Left cardiac atrium (tissue), 4 donors: ENCODE results near the gene RAD51B. TPM values are rescaled to one million over a fixed set of nuclear protein-coding genes. Genes with fewer than 3 reads are reported as not detected.
"Not testable (repeated sequence)": the region's sequence is repeated elsewhere in the genome, so short reads cannot be mapped to it uniquely, and the experiment has no call there.

Experiments used
- ATAC-seq, 2 donors: fragments of 200-7000 bp; cut with Tn5 transposase; one replicate each; pipeline ENCODE4 v1.9.1; 2020; ENCODE audit warnings: mild to moderate bottlenecking in 2 of 2, moderate library complexity in 2 of 2
- DNase-seq: peaks from one replicate; pipeline ENCODE4 v3.0.0-alpha.2; 2020
- intact Hi-C, 2 donors: fragments of 100-400 bp; cut with DNase I; formaldehyde crosslinking; loops; one replicate each; pipeline versions ENCODE4 v1.14.1 to v1.15.1; 2022 to 2023
- total RNA-seq, 2 donors: library from RNA; stranded (reverse); fragmentation: NEBNext Ultra II Directional; extraction: Animal tissue kit (Norgen Biotek cat#: 25700); gene quantifications; one replicate each; pipeline ENCODE4 v1.2.1, GENCODE V29; 2021
- donor health status: DM: no; HTN: yes; CAD: no.
- donor health status: DM: no; HTN: yes; CAD: no; lungs with severe emphysema.
- donor health status: DM: yes; HTN: yes; CAD: no.
- donor health status: Dilated cardiomyopathy.

RAD51B gene
- total RNA-seq, 2 donors from 2014 or later: 4.4 to 6.6 TPM

DNA sequence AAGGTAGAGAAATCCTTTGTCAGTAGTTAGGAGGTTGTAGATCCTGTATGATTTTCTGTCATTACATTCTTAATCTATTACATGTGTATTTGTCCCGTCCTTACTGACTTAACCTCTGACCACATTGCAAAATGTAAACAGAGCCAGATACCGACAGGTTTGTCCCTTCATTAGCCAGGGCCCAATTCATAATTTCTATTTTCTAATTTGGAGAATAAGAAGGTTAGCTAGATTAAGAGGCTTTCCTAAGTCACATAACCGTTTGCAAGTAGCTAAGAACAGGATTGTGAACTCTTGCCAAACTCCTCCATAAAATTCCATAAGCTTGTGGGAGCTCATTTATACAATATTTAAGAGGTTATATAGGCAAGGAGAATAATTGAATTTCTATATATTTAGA lies 352.6 kb downstream of the RAD51B start:
- intact Hi-C loops: no loop called here
- ATAC-seq (no peak), DNase-seq (no peak)

DNA sequence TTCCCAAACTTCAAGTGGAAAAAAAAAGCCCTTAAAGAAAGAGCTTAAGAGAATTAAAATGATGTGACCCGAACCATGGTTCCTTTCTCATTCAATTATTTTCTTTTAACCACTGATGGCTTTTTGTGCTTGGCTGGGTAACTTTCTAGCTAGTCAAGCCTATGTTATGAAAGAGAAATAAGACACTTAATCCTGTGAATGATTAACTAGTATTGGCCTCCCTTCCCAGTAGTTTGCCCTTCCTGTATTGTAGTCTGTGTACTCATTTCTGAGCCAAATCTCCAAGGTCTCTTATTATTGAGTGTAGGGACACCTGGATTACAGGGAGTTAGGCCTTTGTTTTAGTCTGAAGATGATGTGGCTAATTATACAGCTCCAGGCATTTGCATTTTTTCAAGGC lies 353.0 kb downstream of the RAD51B start:
- ATAC-seq (no peak), DNase-seq (no peak)
- intact Hi-C loops: no loop called here

DNA sequence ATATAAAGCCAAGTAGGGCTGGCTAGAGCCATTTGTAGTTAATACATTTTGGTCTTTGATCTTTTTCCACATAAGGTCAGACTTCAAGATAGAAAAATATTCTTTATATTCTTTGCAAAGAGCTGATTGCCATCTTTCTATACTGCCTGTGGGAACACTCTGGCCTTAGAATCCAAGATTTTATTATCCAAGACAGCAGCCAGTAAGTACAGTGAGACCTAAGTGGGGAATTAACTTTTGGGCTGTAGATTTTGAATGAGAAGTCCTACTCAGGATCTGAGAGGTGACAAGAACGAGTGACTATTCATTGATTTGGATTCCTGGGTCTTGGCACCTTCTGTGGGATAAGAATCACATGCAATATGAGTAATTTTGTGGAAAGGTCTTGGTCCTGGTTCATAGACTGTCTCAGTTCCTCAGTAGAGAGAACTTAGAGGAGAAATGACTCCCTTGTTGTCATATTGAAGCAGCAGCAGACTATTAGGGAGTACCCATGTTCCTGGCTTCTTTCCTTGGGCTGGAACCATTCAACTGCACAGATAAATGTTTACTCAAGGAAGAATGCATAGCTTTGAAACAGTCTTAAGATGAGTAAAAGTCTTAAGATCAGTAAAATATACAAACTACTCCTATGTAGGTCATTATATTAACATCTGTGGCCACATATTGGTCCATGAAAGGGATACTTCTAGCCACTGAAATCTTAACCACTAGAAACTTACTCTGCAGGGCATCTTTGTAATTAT lies 353.8 kb downstream of the RAD51B start:
- DNase-seq (no peak), ATAC-seq (no peak)
- intact Hi-C loops: no loop called here

DNA sequence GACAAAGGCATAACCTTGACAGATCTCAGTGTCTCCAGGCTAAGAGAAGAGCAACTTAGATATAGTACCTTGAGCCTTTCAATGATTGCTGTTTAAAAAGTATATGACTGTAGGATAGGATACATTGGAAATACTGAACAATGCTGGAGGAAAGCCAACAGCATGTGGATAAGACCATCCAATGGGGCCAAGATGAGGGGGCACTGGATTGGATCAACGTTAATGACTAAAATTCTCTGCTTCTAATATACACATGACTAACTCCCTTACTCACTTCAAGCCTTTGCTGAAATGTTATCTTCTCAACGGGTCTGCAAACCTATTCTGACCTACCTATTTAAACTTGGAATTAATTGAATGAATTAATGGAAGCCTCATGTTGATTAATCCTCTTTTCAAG lies 354.9 kb downstream of the RAD51B start:
- intact Hi-C loops: no loop called here
- DNase-seq: no peak
- ATAC-seq: no peak

DNA sequence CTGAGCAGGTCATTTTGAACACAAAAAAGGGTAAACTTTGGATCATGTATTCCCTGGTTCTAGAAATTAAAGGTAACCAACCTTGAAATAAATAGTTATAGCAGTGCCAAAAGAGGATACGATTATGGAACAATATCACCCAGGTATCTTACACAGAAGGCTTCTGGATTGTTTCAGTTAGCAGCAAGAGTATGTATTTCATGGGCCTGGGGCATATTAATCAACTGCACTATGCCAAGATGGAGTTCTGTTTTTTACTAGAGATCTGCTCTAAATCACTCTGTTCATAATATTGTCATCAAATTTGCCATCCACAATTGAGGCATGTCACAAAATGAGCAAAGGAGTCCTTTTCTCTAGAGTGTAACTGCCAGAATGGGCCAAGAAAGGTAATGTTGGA lies 357.1 kb downstream of the RAD51B start:
- ATAC-seq: no peak
- intact Hi-C loops: no loop called here
- no peak for DNase-seq

DNA sequence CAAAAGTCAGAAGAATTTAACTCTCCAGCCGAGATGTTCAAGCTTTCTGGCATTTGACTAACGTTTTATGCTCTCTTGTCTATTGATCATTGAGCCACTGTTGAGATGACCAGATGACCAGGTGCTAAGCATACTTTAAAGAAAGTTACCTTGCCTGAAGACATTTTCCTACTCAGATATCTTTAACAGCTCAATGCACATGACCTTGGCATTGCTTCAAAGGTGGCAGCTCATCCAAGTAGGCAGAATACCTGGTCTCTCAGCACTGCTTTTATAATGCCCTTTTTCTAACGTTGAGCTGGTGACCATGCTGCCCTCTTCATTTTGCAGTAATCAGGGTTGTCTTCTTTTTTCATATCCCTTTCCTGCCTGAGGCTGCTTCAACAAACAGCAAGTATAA lies 358.1 kb downstream of the RAD51B start:
- ATAC-seq: no peak
- intact Hi-C loops: no loop called here
- DNase-seq: no peak

DNA sequence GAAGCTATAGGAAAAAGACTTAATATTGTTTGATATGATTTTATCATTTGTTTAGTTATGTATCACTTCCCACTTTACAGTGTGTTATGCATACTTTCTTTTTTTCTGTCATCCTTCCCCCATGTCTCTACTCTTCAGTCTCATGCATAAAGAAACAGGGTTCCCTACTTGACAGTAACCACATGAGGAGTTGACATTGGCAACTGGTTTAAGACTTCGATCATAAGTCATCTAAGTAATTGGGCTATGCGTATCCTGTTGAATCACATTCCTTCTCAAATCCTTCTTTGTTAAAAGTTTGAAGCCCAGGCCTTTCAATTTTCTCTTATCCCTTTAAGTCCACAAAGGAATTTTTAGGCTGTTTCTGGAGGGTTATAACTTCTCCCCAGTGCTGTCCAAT lies 358.7 kb downstream of the RAD51B start:
- DNase-seq (no peak), ATAC-seq (no peak)
- intact Hi-C loops: no loop called here

DNA sequence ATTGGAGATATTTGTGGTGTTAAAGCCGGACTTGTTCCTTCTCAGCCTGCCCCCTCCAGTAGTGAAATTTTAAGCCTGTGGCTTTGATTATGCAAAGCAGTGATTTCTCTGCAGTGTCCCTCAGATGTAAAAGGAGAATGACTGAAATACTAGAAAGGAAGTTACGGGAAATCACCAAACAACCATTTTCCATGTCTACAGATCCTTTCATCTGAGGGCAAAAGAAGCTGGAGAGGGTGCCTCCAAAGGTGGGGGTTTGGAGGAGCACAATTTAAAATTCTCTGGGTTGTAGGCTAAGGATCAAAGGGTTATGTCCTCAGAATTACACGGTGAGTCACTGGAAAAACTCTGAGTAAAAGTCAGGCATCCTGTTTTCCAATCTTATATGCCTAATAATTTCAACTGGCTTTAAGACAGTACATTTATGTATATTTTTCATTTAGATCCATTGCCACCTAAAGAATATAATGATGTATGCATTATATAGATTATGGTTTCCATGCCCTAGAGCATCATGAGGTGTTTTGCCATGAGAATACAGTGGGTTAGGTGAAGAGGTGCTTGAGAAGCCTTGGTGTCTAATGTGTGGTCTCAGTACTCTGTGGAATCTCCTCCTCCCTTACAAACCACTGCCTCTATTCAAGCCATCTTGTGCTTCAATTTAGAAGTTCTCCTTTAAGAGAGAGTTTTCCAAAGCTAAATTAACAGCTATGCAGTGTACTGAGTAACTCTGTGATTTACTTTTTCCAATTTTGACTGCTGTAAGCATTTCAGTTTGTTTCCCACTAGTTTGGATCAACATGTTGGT lies 362.1 kb downstream of the RAD51B start:
- intact Hi-C loops: no loop called here
- no peak for DNase-seq
- no peak for ATAC-seq

DNA sequence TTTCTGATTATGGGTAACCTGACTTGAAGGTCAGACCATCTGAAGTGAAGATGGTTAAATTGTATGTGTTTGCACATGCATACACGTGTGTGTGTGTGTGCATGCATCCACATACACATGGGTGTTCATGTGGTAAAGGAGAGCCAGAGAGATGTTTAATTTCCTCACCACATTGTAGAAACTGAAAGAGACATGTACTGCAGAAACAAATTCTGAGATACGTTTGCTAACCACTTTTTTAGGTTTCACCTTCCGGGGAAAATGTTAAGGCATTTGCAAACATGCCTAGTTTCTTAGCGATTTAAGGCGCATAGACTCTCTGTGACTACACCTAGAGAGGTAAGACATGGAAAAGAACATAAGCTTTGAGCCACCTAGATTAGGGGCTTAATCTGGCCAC lies 362.9 kb downstream of the RAD51B start:
- DNase-seq: no peak
- ATAC-seq: no peak
- intact Hi-C loops: no loop called here

DNA sequence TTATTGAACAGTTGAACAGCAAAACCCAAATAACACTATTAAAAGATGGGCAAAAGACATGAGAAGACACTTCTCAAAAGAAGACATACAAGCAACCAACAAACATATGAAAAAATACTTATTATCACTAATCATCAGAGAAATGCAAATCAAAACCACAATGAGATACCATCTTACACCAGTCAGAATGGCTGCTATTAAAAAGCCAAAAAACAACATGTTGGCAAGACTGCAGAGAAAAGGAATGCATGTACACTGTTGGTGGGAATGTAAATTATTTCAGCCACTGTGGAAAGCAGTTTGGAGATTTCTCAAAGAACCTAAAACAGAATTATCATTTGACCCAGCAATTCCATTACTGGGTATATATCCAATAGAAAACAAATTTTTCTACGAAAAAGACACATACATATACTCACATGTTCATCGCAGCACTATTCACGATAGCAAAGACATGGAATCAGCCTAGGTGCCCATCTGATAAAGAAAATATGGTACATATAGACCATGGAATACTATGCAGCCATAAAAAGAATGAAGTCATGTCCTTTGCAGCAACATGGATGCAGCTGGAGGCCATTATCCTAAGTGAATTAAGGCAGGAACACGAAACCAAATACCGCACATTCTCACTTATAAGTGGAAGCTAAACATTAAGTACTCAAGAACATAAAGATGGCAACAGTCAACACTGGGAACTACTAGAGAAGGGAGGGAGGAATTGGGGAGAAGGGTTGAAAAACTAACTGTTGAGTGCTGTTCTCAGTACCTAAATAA lies 367.1 kb downstream of the RAD51B start:
- ATAC-seq, DNase-seq, intact Hi-C loops: not testable (repeated sequence)

DNA sequence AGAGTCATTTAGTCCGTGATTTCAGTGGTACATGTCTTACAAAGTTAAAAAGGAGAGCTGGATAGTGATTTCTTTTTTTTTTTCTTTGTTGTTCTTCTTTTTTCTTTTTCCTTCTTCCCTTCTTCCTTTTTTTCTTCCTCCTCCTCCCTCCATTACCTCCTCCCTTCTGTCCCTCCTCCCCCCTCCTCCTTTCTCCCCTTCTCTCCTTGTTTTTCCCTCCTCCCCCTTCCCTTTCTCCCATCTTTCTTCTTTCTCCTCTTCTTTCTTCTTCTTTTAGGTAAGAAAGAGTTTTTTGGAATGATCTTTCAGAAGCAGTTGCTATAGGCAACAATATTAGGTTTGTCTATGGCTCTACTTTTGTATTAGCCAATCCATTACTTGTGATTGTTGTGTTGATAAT lies 368.6 kb downstream of the RAD51B start:
- ATAC-seq (no peak), DNase-seq (no peak)
- intact Hi-C loops: no loop called here

DNA sequence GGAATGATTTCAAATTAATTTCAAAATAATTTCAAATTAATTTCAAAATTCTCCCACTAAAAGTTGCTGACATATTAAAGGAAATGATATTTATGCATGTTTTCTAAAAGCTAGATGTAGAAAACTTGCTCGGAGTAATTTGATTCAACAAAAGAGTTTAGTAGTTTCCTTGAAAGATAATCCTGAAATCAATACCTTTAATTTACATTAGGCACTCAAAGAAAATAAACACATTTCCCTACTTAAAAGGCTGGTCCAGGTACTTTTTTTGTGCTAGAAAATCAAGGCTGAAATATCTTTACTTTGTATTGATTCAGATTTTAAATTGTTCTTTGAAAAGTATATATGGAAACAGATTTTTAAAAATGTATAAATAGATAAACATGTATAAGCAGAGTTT lies 370.5 kb downstream of the RAD51B start:
- DNase-seq (no peak), ATAC-seq (no peak)
- intact Hi-C loops: no loop called here

DNA sequence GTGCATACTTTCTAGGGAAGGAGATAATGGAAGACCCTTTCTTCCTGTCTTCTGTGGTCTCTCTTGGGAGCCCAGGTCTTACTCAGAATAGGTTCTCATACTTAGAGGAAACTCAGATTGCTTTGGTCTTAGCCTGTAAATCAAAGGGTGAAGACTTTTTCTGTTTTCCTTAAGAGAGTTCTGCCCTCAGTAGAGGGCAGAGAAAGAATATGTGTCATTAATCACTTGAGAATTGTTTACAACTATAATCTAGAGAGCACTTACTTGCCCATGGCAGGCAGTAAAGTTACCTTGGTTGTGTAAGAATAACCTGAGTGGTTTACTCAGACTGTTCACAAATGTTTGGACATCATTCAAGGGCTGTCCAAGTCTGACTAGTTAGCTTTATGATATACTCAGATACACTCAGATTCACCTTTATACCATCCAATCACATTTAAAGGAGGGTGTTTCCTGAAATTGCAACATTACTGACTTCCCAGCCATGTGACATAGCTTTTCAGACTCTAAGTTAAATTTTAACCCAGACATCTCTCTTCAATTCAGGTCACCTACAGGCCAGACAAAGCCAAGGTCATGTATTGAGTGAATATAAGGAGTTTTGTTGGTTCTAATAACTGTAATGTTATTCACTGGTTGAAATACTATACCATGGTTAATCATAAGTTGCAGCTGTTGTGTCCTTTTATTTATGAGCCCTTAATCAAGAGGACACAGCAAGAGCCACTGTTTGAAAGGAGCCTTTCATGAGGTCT lies 372.2 kb downstream of the RAD51B start:
- DNase-seq (no peak), ATAC-seq (peak; percentile 12 to 92)
- intact Hi-C loops: no loop called here

DNA sequence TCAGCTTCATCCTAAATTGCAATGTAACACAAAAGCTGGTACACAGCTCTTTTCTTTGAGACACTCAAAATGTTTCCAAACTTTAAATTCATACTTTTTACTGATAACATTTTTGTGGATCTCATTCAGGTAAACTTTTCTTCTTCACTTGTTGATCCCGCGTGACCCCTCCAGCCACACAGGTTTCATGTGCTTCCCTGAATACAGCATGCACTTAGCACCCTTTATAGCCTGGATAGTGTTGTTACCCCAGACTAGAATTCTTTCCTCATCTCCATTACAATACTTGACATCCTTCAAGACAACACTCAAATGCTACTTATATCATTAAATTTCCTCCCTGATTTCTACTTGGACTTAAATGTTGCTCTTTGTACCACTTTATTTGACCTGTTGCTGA lies 373.4 kb downstream of the RAD51B start:
- intact Hi-C loops: no loop called here
- ATAC-seq (no peak), DNase-seq (no peak)

DNA sequence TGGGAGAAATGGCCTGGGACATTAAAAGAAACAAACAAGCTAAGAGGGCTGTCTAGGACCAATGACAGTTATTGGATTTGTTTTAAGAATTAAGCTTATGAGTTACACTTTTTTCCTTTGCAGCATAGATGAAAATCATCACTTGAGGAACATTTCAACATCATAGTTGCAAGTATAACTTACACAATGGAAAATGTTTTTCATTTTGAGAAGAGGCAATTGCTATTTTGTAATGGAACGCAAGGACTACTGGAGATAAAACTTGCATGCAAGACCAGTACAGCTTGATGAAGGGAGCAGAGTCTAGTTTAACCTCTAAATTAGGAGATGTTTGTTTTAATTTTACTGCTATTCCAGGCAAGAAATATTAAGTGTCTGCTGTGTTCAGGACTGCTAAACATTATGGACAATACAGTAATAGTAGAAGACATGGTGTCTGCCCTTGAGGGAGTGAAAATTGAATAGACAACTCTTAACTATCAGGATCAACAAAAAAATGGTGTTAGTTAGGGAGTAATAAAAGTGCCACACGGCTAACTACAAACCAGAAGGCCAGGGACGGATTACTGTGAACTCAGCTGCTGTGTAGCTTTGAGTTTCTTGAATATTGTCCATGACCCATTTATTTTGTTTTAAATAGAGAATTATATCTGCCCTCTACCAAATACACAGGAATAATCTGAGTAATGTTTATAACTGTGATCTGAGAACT lies 374.5 kb downstream of the RAD51B start:
- DNase-seq: no peak
- ATAC-seq: no peak
- intact Hi-C loops: no loop called here

DNA sequence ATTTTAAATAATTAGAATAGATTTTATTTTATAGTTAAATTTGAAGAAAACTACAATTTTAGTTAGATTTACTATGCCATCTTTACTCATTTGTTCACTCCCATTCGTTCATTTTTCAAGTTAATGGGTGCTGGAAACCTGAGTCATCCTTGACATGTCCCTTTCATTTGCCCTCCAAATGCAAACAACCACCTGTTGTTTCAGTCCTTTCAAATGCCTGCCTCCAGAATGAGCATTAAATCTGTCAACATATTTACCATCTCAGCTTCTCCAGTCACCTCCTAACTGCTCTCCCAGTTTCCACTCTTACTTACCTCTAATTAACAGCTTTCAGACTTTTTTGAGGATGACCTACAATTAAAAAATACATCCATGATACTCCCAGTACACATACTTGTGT lies 375.5 kb downstream of the RAD51B start:
- ATAC-seq: no peak
- intact Hi-C loops: no loop called here
- DNase-seq: no peak

DNA sequence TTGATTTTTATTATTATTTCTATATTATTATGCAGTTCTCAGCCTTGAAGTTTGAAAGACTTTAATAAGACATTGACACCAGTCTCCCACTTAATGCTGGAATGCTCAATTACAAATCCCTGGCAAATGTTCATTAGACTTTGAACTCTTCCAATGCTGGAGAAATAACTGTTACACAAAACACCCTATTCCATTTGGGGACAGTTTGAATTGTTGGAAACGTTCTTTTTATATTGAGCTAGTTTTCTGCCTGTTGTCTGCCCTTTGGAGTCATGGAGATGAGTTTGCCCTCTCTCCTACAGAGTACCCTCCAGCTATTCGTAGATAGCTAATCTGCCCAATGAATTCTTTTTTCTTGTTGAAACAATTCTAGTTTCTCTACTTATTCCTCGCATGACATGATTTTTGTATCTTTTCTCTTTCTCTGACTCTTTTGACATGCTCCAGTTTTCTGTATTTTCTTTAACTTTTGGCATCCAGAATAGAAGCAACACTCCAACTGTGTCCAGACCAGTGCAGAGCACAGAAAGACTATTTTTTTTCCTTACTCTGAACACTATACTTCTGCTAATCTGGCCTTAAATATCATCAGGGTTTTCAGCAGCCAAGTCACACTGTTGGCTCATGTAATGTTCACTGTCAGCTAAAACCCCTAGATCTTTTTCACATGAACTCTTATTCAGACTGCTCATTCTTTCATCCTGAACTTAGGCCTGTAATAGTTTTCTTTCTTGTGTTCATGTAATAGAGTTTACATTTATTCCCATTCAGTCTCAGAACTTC lies 379.3 kb downstream of the RAD51B start:
- ATAC-seq (peak; percentile 86 to 87), DNase-seq (no peak)
- intact Hi-C loops: no loop called here

DNA sequence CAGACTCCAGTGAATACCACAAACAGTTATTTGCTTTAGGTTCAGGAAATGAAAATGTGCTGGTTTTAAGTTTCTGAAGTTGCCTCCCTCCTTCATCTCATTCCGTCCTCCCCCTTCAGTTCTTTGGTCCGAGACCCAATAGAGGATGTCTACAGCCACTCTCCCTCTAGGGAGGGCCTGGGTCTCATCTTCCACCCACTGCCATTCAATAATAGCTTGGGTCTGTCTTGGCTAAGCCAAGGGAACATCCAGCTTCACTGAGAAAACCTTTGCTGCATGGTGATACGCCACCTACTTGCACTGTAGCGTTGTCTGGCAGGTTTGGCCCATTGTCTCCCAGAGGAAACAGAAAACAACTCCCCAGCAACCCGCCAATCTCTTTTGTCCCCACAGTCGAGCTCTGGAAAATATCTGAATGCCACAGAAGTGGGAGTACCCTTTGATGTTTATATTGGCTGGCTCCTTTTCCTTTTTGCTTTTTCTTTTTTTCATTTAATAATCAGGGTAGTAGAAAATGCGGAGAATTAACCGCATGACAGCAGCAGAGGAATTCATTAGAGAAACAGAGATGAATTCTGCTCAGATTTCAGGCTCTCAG lies 380.1 kb downstream of the RAD51B start:
- DNase-seq: peak; percentile 60
- ATAC-seq: peak; percentile 87 to 92
- intact Hi-C loops: no loop called here
